A549 treated with AZD2906 at 1 μM for 4 hours (cell line): ENCODE data around the gene TMEM140. TPM values are rescaled to one million over a fixed set of nuclear protein-coding genes. Genes with fewer than 3 reads are reported as not detected.

Experiments
- total RNA-seq: library from RNA; stranded (reverse); fragments of 200-300 nt; extraction: Qiagen RNA extraction; gene quantifications from 5 replicates; pipeline ENCODE4 v1.2.3, GENCODE V29; 2022

TMEM140 gene
- 1.1 to 1.4 TPM (median 1.3 TPM) in 5 replicates for total RNA-seq

DNA sequence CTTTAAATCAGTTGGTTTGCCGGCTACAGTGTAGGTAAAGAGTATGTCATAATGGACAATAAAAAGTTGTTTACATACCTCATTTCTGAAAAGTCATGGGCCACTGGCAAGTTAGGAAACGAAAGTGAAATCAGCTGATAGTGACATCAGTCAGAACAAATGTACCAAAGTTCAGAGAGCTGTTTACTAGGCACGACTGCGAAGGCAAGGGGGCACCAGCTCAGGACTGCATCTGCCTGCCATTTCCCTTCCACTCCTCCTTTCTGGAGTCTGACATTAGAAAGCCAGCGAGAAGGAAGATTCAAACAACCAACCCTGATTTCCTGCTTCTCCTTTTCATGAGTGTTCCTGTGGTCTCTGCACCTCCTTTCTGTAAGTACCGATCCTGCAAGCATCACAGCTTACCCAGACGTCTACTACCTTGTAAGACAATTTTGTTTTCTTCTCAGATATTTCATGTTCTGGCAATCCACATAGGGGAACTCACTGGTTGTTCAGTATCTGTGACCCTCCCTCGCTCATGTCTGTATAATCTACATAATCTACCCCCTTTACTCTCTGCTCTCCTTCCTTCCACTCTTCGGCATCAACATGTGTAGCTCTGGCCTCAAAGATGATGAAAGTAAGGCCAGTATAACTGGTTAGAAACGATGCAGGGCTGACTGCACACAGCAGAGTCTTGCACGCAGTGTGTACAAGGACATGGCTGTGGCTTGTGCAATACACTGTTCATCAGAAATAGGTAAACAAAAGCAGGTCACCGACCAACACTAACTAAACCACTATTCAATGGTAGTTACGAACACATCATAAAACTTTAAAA lies at the start of gene TMEM140:
TMEM140 (plus strand) TSS at position 174 of the 823 bp plus-strand sequence. CDS start 16,370 bp downstream, outside the sequence.

GRCh38 chr7:135170274-135170997 lies 22.6 kb downstream of the TMEM140 start, which contains the start of gene CYREN:
CYREN (minus strand) TSS chr7:135170707; CDS start chr7:135168922, 1,785 bp downstream.

DNA sequence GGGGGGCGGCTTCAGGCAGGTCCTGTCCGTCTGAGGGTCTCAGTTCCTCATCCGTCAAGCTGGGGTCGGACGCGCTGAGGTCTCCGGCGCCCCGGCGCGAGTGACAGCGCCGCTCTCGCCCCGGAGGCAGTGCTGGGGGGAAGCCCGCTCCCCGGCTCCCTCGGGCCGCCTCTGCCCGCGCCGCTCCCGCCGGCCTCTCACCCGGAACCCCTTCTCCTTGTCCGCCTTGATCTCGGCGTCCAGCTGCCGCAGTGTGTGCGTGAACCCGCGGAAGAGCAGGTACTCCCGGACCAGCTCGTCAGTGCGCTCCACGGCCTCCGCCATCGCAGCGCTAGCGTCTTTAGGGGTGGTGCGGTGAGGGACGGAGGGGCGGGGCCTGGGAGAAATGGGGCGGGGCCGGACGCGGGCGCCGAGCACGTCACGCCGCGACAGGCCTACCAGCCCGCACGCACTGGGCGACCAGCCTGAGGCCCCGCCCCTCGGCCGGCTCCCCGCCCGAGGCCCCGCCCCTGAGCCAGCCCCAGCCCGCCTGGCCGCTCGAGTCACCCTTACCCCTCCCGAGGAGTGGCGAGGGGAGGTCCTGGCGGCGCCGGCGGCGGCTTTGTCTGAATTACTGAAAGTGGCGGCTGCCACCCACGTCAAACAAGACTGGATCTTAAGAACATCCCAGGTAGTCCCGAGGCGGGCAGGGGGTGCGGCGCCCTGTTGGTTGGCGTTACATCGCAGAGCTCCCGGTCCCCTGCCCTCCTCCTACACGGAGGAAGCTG lies 63.5 kb downstream of the TMEM140 start, which contains the start of gene WDR91:
WDR91 (minus strand) TSS at position 348 of the 767 bp plus-strand sequence; CDS start at position 324, 24 bp downstream.

Other genes with a start within 250 kb of the TMEM140 start
- gene AGBL3, start 161.6 kb upstream of the TMEM140 start, total RNA-seq = 0.75 to 1.4 TPM (median 0.96 TPM) in 5 replicates
- 79.3 to 91.8 TPM (median 87.5 TPM) in 5 replicates for gene CYREN, start 22.6 kb downstream of the TMEM140 start, total RNA-seq
- 6.6 to 8.8 TPM (median 7.8 TPM) in 5 replicates for gene WDR91, start 63.5 kb downstream of the TMEM140 start, total RNA-seq
- gene STRA8, start 85.8 kb downstream of the TMEM140 start, total RNA-seq = not detected in 5 replicates